ENCODE data around the gene QARS1.

Gene QARS1

GRCh38 chr3:49098910-49099630, 5.5 kb downstream of the QARS1 start:
- H3K36me3 ChIP-seq (ENCODE audit: control insufficient read depth in 1 of 2, insufficient read depth in 2 of 2, low read length in 2 of 2): peaks cover 50 to 63% of the 10 kb centered on the region in 2 donors
- H3K27me3 ChIP-seq (ENCODE audit: control insufficient read depth in 1 of 2, insufficient read depth in 2 of 2, low read length in 2 of 2): no peaks in the 10 kb centered on the region
- no peak overlapping the region for H3K9ac ChIP-seq (ENCODE audit: low read depth in 1 of 2, low read length in 2 of 2)
- H3K27ac ChIP-seq (ENCODE audit: low read depth, low read length): no peak overlapping the region
- H3K4me1 ChIP-seq (ENCODE audit: control insufficient read depth in 1 of 2, insufficient read depth in 2 of 2, low read length in 2 of 2): peaks cover 15 to 17% of the 10 kb centered on the region in 2 donors
- H3K9me3 ChIP-seq (ENCODE audit: control insufficient read depth in 1 of 2, low read length in 2 of 2): no peaks in the 10 kb centered on the region
- no peak overlapping the region for H3K4me3 ChIP-seq (ENCODE audit: low read depth in 1 of 2, low read length in 2 of 2)

GRCh38 chr3:49098429-49098828, 6.1 kb downstream of the QARS1 start:
- Histone ChIP-seq H3K27ac (ENCODE audit: low read depth, low read length) (no peak overlapping the region), H3K9ac (ENCODE audit: low read depth in 1 of 2, low read length in 2 of 2) (no peak overlapping the region), H3K9me3 (ENCODE audit: control insufficient read depth in 1 of 2, low read length in 2 of 2) (no peaks in the 10 kb centered on the region), H3K27me3 (ENCODE audit: control insufficient read depth in 1 of 2, insufficient read depth in 2 of 2, low read length in 2 of 2) (no peaks in the 10 kb centered on the region), H3K36me3 (ENCODE audit: control insufficient read depth in 1 of 2, insufficient read depth in 2 of 2, low read length in 2 of 2) (peaks cover 50 to 63% of the 10 kb centered on the region in 2 donors), H3K4me1 (ENCODE audit: control insufficient read depth in 1 of 2, insufficient read depth in 2 of 2, low read length in 2 of 2) (peaks cover 9 to 10% of the 10 kb centered on the region in 2 donors), H3K4me3 (ENCODE audit: low read depth in 1 of 2, low read length in 2 of 2) (no peak overlapping the region)

GRCh38 chr3:49093853-49094767, 10.4 kb downstream of the QARS1 start, which contains the start of gene QRICH1:
Gene QRICH1, minus strand, starts transcription at chr3:49094071. Its CDS starts 17,054 bp downstream, at chr3:49077017.
- H3K4me1 ChIP-seq (ENCODE audit: control insufficient read depth in 1 of 2, insufficient read depth in 2 of 2, low read length in 2 of 2): peaks cover 19 to 27% of the 10 kb centered on the region in 2 donors
- peaks cover 18 to 24% of the 10 kb centered on the region in 2 donors for H3K36me3 ChIP-seq (ENCODE audit: control insufficient read depth in 1 of 2, insufficient read depth in 2 of 2, low read length in 2 of 2)
- peak within 1 kb of the TSS; percentile 86 to 88 for H3K9ac ChIP-seq (ENCODE audit: low read depth in 1 of 2, low read length in 2 of 2)

DNA sequence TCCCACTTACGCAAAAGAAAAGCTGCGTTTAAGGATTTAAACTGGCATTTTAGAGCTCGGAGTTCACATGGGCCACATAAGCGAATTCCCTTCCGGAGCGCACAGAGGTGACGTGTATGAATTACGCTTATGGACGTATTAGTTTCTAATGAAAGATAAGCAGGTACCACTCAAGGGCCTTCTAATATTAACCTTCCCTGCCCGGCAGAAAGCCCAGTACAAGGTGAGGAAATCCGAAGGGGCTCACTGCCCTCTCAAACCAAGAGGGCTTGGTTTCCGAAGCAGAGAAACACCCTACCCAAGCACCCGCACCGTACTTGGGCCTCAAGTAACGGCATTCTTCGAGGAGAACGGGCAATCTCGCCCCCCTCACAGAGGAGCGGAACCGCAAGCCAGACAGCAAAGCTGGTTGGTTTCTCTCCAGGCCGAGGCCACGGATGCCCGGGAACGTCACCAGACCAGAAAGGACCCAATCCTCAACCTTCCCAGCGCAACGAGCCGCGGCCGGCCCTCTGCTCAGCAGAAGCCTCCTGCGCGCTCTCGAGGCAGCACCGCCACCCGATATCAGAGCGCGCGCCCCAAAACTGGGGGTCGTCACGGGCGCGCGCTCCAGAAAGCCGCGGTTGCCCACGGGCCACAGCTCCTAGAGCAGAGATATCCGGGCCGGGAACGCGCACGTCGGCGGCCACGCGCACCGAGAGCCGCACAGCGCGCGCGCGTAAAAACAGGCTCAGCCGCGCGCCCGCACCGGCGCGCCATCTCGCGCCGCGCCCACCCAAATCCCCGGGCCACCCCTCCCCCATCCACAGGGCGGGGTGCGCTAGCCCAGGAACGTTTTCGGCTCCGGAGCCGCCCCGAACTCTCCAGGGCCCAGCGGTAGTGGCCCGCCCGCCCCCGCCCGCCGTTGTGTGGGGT, 11.4 kb downstream of the QARS1 start:
- peak overlapping the region; percentile 87 for H3K27ac ChIP-seq (ENCODE audit: low read depth, low read length)
- no peaks in the 10 kb centered on the region for H3K27me3 ChIP-seq (ENCODE audit: control insufficient read depth in 1 of 2, insufficient read depth in 2 of 2, low read length in 2 of 2)
- H3K4me1 ChIP-seq (ENCODE audit: control insufficient read depth in 1 of 2, insufficient read depth in 2 of 2, low read length in 2 of 2): peaks cover 19 to 27% of the 10 kb centered on the region in 2 donors

More at GRCh38 chr3:49093853-49094767, 10.4 kb downstream of the QARS1 start, which contains the start of gene QRICH1:
- Histone ChIP-seq H3K27ac (ENCODE audit: low read depth, low read length) (peak within 1 kb of the TSS; percentile 87), H3K4me3 (ENCODE audit: low read depth in 1 of 2, low read length in 2 of 2) (peak within 1 kb of the TSS; percentile 77 to 90), H3K27me3 (ENCODE audit: control insufficient read depth in 1 of 2, insufficient read depth in 2 of 2, low read length in 2 of 2) (no peaks in the 10 kb centered on the region), H3K9me3 (ENCODE audit: control insufficient read depth in 1 of 2, low read length in 2 of 2) (no peaks in the 10 kb centered on the region)

GRCh38 chr3:49081429-49081828, 23.1 kb downstream of the QARS1 start:
- no peaks in the 10 kb centered on the region for H3K9me3 ChIP-seq (ENCODE audit: control insufficient read depth in 1 of 2, low read length in 2 of 2)
- no peak overlapping the region for H3K27ac ChIP-seq (ENCODE audit: low read depth, low read length)
- H3K27me3 ChIP-seq (ENCODE audit: control insufficient read depth in 1 of 2, insufficient read depth in 2 of 2, low read length in 2 of 2): no peaks in the 10 kb centered on the region

More for the DNA sequence above, 11.4 kb downstream of the QARS1 start:
- Histone ChIP-seq H3K36me3 (ENCODE audit: control insufficient read depth in 1 of 2, insufficient read depth in 2 of 2, low read length in 2 of 2) (peaks cover 9 to 15% of the 10 kb centered on the region in 2 donors), H3K4me3 (ENCODE audit: low read depth in 1 of 2, low read length in 2 of 2) (peak overlapping the region; percentile 77 to 90), H3K9me3 (ENCODE audit: control insufficient read depth in 1 of 2, low read length in 2 of 2) (no peaks in the 10 kb centered on the region), H3K9ac (ENCODE audit: low read depth in 1 of 2, low read length in 2 of 2) (peak overlapping the region; percentile 86 to 88)

DNA sequence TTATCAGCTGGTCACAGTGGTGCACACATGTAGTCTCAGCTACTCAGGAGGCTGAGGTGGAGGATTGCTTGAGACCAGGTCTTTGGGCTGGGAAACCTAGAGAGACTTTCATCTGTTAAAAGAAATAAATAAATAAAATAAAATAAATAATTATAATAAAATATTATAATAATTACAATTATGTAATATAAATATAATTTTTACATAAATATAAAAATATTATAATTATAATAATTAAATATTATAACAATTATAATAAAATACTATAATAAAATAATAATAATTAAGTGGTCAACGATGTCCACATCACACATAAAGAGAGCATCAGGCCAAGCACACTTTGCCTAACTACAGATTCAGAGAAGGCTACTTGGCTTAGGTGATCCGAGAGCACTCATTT, 25.3 kb downstream of the QARS1 start:
- no peaks in the 10 kb centered on the region for H3K27me3 ChIP-seq (ENCODE audit: control insufficient read depth in 1 of 2, insufficient read depth in 2 of 2, low read length in 2 of 2)
- H3K4me1 ChIP-seq (ENCODE audit: control insufficient read depth in 1 of 2, insufficient read depth in 2 of 2, low read length in 2 of 2): no peaks in the 10 kb centered on the region
- peaks cover 10 to 37% of the 10 kb centered on the region in 2 donors for H3K36me3 ChIP-seq (ENCODE audit: control insufficient read depth in 1 of 2, insufficient read depth in 2 of 2, low read length in 2 of 2)
- H3K4me3 ChIP-seq (ENCODE audit: low read depth in 1 of 2, low read length in 2 of 2): no peak overlapping the region
- no peaks in the 10 kb centered on the region for H3K9me3 ChIP-seq (ENCODE audit: control insufficient read depth in 1 of 2, low read length in 2 of 2)
- H3K9ac ChIP-seq (ENCODE audit: low read depth in 1 of 2, low read length in 2 of 2): no peak overlapping the region
- H3K27ac ChIP-seq (ENCODE audit: low read depth, low read length): no peak overlapping the region

More at GRCh38 chr3:49081429-49081828, 23.1 kb downstream of the QARS1 start:
- H3K9ac ChIP-seq (ENCODE audit: low read depth in 1 of 2, low read length in 2 of 2): no peak overlapping the region
- peaks cover 5 to 20% of the 10 kb centered on the region in 2 donors for H3K36me3 ChIP-seq (ENCODE audit: control insufficient read depth in 1 of 2, insufficient read depth in 2 of 2, low read length in 2 of 2)
- no peak overlapping the region for H3K4me3 ChIP-seq (ENCODE audit: low read depth in 1 of 2, low read length in 2 of 2)
- no peaks in the 10 kb centered on the region for H3K4me1 ChIP-seq (ENCODE audit: control insufficient read depth in 1 of 2, insufficient read depth in 2 of 2, low read length in 2 of 2)

DNA sequence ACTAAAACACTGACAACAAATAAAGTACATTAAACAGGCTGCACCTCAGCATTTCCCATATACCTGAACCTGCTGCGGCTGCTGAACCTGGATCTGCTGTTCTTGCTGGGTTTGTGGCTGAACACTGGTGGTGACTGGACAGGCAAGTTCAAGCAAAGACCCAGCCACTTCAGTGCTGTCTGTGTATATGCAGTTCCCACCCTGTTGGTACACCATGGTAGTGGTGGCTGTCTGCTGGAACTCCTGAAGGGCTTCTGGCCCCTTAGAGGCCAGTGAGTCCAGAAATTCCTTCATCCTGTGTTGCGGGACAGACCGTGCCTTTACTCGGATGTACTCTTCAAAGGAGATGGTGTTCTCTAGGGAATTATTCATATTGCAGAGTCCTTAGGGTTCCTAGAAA, 27.9 kb downstream of the QARS1 start:
- H3K4me1 ChIP-seq (ENCODE audit: control insufficient read depth in 1 of 2, insufficient read depth in 2 of 2, low read length in 2 of 2): no peaks in the 10 kb centered on the region
- H3K9ac ChIP-seq (ENCODE audit: low read depth in 1 of 2, low read length in 2 of 2): no peak overlapping the region
- H3K27ac ChIP-seq (ENCODE audit: low read depth, low read length): no peak overlapping the region
- no peaks in the 10 kb centered on the region for H3K27me3 ChIP-seq (ENCODE audit: control insufficient read depth in 1 of 2, insufficient read depth in 2 of 2, low read length in 2 of 2)
- H3K36me3 ChIP-seq (ENCODE audit: control insufficient read depth in 1 of 2, insufficient read depth in 2 of 2, low read length in 2 of 2): peaks cover 25 to 61% of the 10 kb centered on the region in 2 donors
- no peak overlapping the region for H3K4me3 ChIP-seq (ENCODE audit: low read depth in 1 of 2, low read length in 2 of 2)
- H3K9me3 ChIP-seq (ENCODE audit: control insufficient read depth in 1 of 2, low read length in 2 of 2): no peaks in the 10 kb centered on the region

DNA sequence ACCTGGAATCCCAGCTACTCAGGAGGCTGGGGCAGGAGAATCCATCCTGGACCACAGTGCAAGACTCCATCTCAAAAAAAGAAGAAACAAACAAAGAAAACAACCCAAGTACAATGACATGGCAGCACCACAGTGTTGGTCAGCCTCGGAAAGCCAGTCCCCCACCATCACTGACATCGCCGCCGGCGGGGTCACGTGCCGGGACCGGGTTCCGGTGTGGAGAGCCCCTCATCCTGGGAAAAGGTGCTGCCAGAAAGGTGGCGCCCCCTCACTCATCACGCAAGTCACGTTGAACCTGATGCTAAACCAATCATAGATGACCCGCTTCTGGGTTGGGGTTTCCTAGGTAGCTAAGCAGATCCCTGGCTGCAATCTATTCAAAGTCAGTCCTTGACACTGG, 28.4 kb downstream of the QARS1 start:
- H3K27ac ChIP-seq (ENCODE audit: low read depth, low read length): no peak overlapping the region
- no peaks in the 10 kb centered on the region for H3K27me3 ChIP-seq (ENCODE audit: control insufficient read depth in 1 of 2, insufficient read depth in 2 of 2, low read length in 2 of 2)
- no peak overlapping the region for H3K9ac ChIP-seq (ENCODE audit: low read depth in 1 of 2, low read length in 2 of 2)
- H3K9me3 ChIP-seq (ENCODE audit: control insufficient read depth in 1 of 2, low read length in 2 of 2): no peaks in the 10 kb centered on the region
- H3K4me3 ChIP-seq (ENCODE audit: low read depth in 1 of 2, low read length in 2 of 2): no peak overlapping the region
- no peaks in the 10 kb centered on the region for H3K4me1 ChIP-seq (ENCODE audit: control insufficient read depth in 1 of 2, insufficient read depth in 2 of 2, low read length in 2 of 2)
- peaks cover 28 to 66% of the 10 kb centered on the region in 2 donors for H3K36me3 ChIP-seq (ENCODE audit: control insufficient read depth in 1 of 2, insufficient read depth in 2 of 2, low read length in 2 of 2)

DNA sequence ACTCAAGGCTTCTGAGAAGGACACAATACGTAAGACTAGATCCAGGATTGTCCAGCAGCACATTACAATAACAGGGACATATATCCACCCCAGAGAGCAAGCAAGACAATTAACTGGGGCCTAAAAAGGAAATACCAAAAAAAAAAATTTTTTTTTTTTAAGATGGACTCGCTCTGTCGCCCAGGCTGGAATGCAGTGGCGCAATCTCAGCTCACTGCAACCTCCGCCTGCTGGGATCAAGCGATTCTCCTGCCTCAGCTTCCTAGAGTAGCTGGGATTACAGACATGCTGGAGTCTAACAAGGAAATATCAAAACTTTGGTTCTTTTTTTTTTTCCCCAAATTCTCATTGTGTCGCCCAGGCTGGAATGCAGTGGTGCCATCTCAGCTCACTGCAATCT, 46.5 kb downstream of the QARS1 start:
- no peak overlapping the region for H3K9ac ChIP-seq (ENCODE audit: low read depth in 1 of 2, low read length in 2 of 2)

More for the DNA sequence above, 46.5 kb downstream of the QARS1 start:
- no peak overlapping the region for H3K27ac ChIP-seq (ENCODE audit: low read depth, low read length)
- H3K36me3 ChIP-seq (ENCODE audit: control insufficient read depth in 1 of 2, insufficient read depth in 2 of 2, low read length in 2 of 2): peaks cover 30 to 52% of the 10 kb centered on the region in 2 donors
- H3K9me3 ChIP-seq (ENCODE audit: control insufficient read depth in 1 of 2, low read length in 2 of 2): no peaks in the 10 kb centered on the region
- H3K4me3 ChIP-seq (ENCODE audit: low read depth in 1 of 2, low read length in 2 of 2): no peak overlapping the region
- H3K27me3 ChIP-seq (ENCODE audit: control insufficient read depth in 1 of 2, insufficient read depth in 2 of 2, low read length in 2 of 2): no peaks in the 10 kb centered on the region
- no peaks in the 10 kb centered on the region for H3K4me1 ChIP-seq (ENCODE audit: control insufficient read depth in 1 of 2, insufficient read depth in 2 of 2, low read length in 2 of 2)
